GM23338 (cell line): ENCODE data around the gene CSTF1. TPM values are rescaled to one million over a fixed set of nuclear protein-coding genes. Genes with fewer than 3 reads are reported as not detected.

ENCODE experiments used
- ATAC-seq: fragments of 200-7000 bp; cut with Tn5 transposase; 3 replicates; pipeline ENCODE4 v1.9.1; 2020
- DNase-seq: peaks from one replicate; pipeline ENCODE4 v3.0.0-alpha.2; 2015; ENCODE audit warnings: low spot score
- H2AFZ ChIP-seq: fragments of 200-600 bp; sonication (generic); 2 replicates; pipeline ENCODE4 v1.8.0; 2016; ENCODE audit warnings: antibody characterized with exemption, mild to moderate bottlenecking, moderate library complexity
- H3F3A ChIP-seq: fragments of 200-600 bp; sonication (generic); replicated peaks from 2 replicates; pipeline ENCODE4 v1.8.0; 2017; ENCODE audit warnings: antibody characterized with exemption, mixed run types, low read depth
- H3K27ac ChIP-seq: fragments of 200-600 bp; sonication (generic); 2 replicates; pipeline ENCODE4 v1.6.1; 2016; ENCODE audit warnings: low read depth
- H3K27me3 ChIP-seq: fragments of 200-600 bp; sonication (generic); 2 replicates; pipeline ENCODE4 v1.8.0; 2016; ENCODE audit warnings: mild to moderate bottlenecking, mixed run types, moderate library complexity; ENCODE audit not compliant: insufficient read depth
- H3K36me3 ChIP-seq: fragments of 200-600 bp; sonication (generic); 2 replicates; pipeline ENCODE4 v1.8.0; 2016; ENCODE audit warnings: mild to moderate bottlenecking; ENCODE audit not compliant: insufficient read depth
- H3K4me1 ChIP-seq: fragments of 200-600 bp; sonication (generic); 2 replicates; pipeline ENCODE4 v1.8.0; 2016; ENCODE audit warnings: mild to moderate bottlenecking, moderate library complexity; ENCODE audit not compliant: insufficient read depth
- H3K4me2 ChIP-seq: fragments of 200-600 bp; sonication (generic); 2 replicates; pipeline ENCODE4 v1.7.1; 2017; ENCODE audit warnings: mixed run types
- H3K4me3 ChIP-seq: fragments of 200-600 bp; sonication (generic); 2 replicates; pipeline ENCODE4 v1.6.1; 2016; ENCODE audit warnings: mixed run types
- H3K79me2 ChIP-seq: fragments of 200-600 bp; sonication (generic); replicated peaks from 2 replicates; pipeline ENCODE4 v1.8.0; 2017; ENCODE audit warnings: mild to moderate bottlenecking; ENCODE audit not compliant: insufficient read depth
- H3K9me2 ChIP-seq: fragments of 200-600 bp; sonication (generic); 2 replicates; pipeline ENCODE4 v1.8.0; 2017; ENCODE audit not compliant: insufficient read depth
- H4K20me1 ChIP-seq: fragments of 200-600 bp; sonication (generic); replicated peaks from 2 replicates; pipeline ENCODE4 v1.8.0; 2017; ENCODE audit warnings: mild to moderate bottlenecking; ENCODE audit not compliant: insufficient read depth
- H3K27ac Mint-ChIP-seq: 2 replicates; pipeline ENCODE4 v1.8.0; 2020; ENCODE audit warnings: inconsistent platforms, mild to moderate bottlenecking, moderate library complexity, mixed read lengths
- H3K27me3 Mint-ChIP-seq: 3 replicates; pipeline ENCODE4 v1.8.0; 2022; ENCODE audit warnings: low read depth, mild to moderate bottlenecking, moderate library complexity, mixed read lengths, inconsistent platforms; ENCODE audit not compliant: insufficient read depth, poor library complexity
- H3K36me3 Mint-ChIP-seq: 3 replicates; pipeline ENCODE4 v1.8.0; 2021; ENCODE audit warnings: low read depth, mild to moderate bottlenecking, inconsistent platforms, moderate library complexity, mixed read lengths
- H3K4me1 Mint-ChIP-seq: 3 replicates; pipeline ENCODE4 v1.8.0; 2020; ENCODE audit warnings: mild to moderate bottlenecking, inconsistent platforms, mixed read lengths
- H3K4me3 Mint-ChIP-seq: 3 replicates; pipeline ENCODE4 v1.8.0; 2021; ENCODE audit warnings: moderate library complexity, mild to moderate bottlenecking, inconsistent platforms, mixed read lengths
- H3K9me3 Mint-ChIP-seq: 3 replicates; pipeline ENCODE4 v1.8.0; 2020; ENCODE audit warnings: moderate library complexity, mild to moderate bottlenecking, inconsistent platforms, mixed read lengths
- CREB1 ChIP-seq: fragments of 250-450 bp; sonication (Bioruptor Pico); IDR thresholded peaks from 2 replicates; pipeline ENCODE4 v1.5.0; 2020; ENCODE audit warnings: low read depth, mild to moderate bottlenecking, moderate library complexity
- EZH2 ChIP-seq: fragments of 200-600 bp; sonication (generic); IDR thresholded peaks from one replicate; pipeline ENCODE4 v1.8.0; 2017; ENCODE audit warnings: antibody characterized with exemption, mild to moderate bottlenecking, low read depth; ENCODE audit not compliant: unreplicated experiment
- EZH2phosphoT487 ChIP-seq: fragments of 200-600 bp; sonication (generic); IDR thresholded peaks from one replicate; pipeline ENCODE4 v1.8.1; 2018; ENCODE audit warnings: antibody characterized with exemption; ENCODE audit not compliant: unreplicated experiment
- JUNB ChIP-seq: IDR thresholded peaks from one replicate; pipeline ENCODE4 v1.6.1; 2016; ENCODE audit warnings: antibody characterized with exemption; ENCODE audit not compliant: unreplicated experiment
- NANOG ChIP-seq: IDR thresholded peaks from 2 replicates; pipeline ENCODE4 v1.6.1; 2016; ENCODE audit warnings: antibody characterized with exemption, borderline replicate concordance
- POLR2AphosphoS5 ChIP-seq: IDR thresholded peaks from 2 replicates; pipeline ENCODE4 v1.6.1; 2016; ENCODE audit warnings: antibody characterized with exemption, low read depth
- STAT1 ChIP-seq: IDR thresholded peaks from one replicate; pipeline ENCODE4 v1.6.1; 2016; ENCODE audit warnings: antibody characterized with exemption; ENCODE audit not compliant: unreplicated experiment
- ZNF114 ChIP-seq: fragments of 250-450 bp; sonication (Bioruptor Pico); IDR thresholded peaks from 2 replicates; pipeline ENCODE4 v1.5.0; 2020; ENCODE audit warnings: mild to moderate bottlenecking, moderate library complexity
- ZNF331 ChIP-seq: fragments of 250-450 bp; sonication (Bioruptor Pico); IDR thresholded peaks from 2 replicates; pipeline ENCODE4 v1.5.0; 2020; ENCODE audit warnings: low read depth, mild to moderate bottlenecking, moderate library complexity
- polyA plus RNA-seq: library from polyadenylated mRNA; unstranded; fragments of >200 nt; fragmentation: Nextera tagmentation; extraction: Ambion mirVana; gene quantifications from 2 replicates; pipeline ENCODE4 v1.2.1, GENCODE V29; 2016
- total RNA-seq: library from RNA; depleted of rRNA; stranded (reverse); fragments of >200 nt; shearing (Covaris generic); gene quantifications from 2 replicates; pipeline ENCODE4 v1.2.3, GENCODE V29; 2014
- TF ChIP-seq, protein P1 (sequence below): IDR thresholded peaks from 2 replicates; pipeline ENCODE4 v1.6.1; 2016; ENCODE audit warnings: antibody characterized with exemption
- TF ChIP-seq, protein P2 (sequence below), 2 experiments: fragments of 200-600 bp in 1 of 2; sonication (generic) in 1 of 2; conservative IDR thresholded peaks; 2 replicates each; pipeline versions ENCODE4 v1.5.1 to v1.6.1; 2016 to 2017; ENCODE audit warnings: antibody characterized with exemption in 2 of 2, low read depth in 2 of 2, mild to moderate bottlenecking in 2 of 2, moderate library complexity in 1 of 2
- TF ChIP-seq, protein P3 (sequence below): fragments of 250-450 bp; sonication (Bioruptor Pico); IDR thresholded peaks from 2 replicates; pipeline ENCODE4 v1.5.0; 2020; ENCODE audit warnings: mild to moderate bottlenecking, moderate library complexity

Gene CSTF1
- total and polyA plus RNA-seq, 2 experiments from 2014 or later, result 21.5 to 62.3 TPM

DNA sequence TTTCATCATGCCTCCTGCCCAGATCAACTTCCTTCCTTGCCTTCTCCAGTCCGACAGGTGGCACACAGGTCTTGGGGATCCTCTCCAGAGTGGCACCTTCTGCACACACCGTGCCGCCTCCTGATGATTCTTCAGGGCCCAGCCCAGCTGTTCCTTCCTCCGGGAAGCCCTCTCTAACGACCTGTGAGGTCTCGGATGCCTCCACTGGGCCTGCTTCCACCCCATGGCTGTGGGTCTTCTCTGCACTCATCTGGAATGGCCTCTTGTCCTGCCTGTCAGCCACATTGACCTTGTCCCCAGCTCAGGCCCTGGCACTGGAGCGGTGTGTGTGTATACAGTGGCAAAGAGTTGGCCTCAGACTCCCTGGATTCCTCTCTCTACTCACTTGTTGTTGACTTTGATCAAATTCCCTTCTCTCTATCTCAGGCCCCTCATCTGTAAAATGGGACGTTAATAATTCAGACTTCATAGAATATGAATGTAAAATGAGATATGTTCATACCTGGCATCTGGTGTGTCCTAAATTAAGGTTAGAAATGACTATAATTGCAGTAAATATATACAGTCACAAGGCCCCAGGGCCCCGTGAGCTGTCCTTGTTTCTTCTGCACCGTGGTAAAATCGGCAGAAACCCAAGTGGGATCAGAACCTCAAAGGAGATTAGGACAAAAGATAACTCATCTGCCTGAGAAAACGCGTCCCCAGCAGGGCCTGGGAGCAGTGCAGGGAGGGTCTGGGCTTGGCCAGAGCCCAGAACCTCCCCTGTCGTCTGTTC lies 32.1 kb upstream of the CSTF1 start (continued):
- TF ChIP-seq JUNB, result no peak
- TF ChIP-seq, protein P1, sequence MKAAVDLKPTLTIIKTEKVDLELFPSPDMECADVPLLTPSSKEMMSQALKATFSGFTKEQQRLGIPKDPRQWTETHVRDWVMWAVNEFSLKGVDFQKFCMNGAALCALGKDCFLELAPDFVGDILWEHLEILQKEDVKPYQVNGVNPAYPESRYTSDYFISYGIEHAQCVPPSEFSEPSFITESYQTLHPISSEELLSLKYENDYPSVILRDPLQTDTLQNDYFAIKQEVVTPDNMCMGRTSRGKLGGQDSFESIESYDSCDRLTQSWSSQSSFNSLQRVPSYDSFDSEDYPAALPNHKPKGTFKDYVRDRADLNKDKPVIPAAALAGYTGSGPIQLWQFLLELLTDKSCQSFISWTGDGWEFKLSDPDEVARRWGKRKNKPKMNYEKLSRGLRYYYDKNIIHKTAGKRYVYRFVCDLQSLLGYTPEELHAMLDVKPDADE, result no peak
- TF ChIP-seq STAT1, result no peak
- TF ChIP-seq CREB1 (CRISPR knock-in tag), result no peak
- no peak for TF ChIP-seq POLR2AphosphoS5
- no peak for TF ChIP-seq ZNF331 (CRISPR knock-in tag)

DNA sequence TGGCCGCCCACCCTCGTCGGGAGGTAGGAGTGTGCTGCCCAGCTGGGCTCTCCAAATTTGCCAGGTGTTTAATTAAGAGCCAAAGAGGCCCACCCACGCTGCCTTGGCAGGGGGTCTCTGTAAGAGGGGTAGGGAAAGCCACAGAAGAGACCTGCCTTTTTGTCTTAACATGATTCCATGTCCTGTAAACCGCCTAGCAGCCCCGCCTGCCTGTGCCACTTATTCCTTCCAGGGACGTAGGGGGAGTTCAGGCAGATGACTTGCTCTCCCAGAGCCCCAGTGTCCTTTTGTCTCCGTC lies 31.6 kb upstream of the CSTF1 start:
- H3K9me3 Mint-ChIP-seq, result no peaks in the 10 kb centered on the region; the same call in 2 of the 3 replicates
- H3K27me3 ChIP-seq, result no peaks in the 10 kb centered on the region
- H3K4me3 ChIP-seq, result no peak overlapping the region
- H3F3A ChIP-seq, result no peaks in the 10 kb centered on the region
- no peak overlapping the region for H3K27ac ChIP-seq
- peaks cover 11% of the 10 kb centered on the region for H3K4me1 Mint-ChIP-seq
- H3K4me1 ChIP-seq, result peaks cover 14% of the 10 kb centered on the region
- no peaks in the 10 kb centered on the region for H3K79me2 ChIP-seq
- no peak for ATAC-seq
- H3K9me2 ChIP-seq, result no peaks in the 10 kb centered on the region
- H2AFZ ChIP-seq, result no peak overlapping the region
- peaks cover under 1% of the 10 kb centered on the region; the same call in 2 of the 3 replicates for H3K36me3 Mint-ChIP-seq
- no peaks in the 10 kb centered on the region for H4K20me1 ChIP-seq
- no peak for DNase-seq
- H3K4me2 ChIP-seq, result no peak overlapping the region
- no peak overlapping the region for H3K27ac Mint-ChIP-seq
- H3K36me3 ChIP-seq, result no peaks in the 10 kb centered on the region
- H3K4me3 Mint-ChIP-seq, result no peak overlapping the region
- H3K27me3 Mint-ChIP-seq, result peaks cover 14% of the 10 kb centered on the region
- TF ChIP-seq, protein P1, result no peak
- no peak for TF ChIP-seq EZH2phosphoT487
- no peak for TF ChIP-seq STAT1
- no peak for TF ChIP-seq JUNB
- no peak for TF ChIP-seq POLR2AphosphoS5
- TF ChIP-seq, protein P2, sequence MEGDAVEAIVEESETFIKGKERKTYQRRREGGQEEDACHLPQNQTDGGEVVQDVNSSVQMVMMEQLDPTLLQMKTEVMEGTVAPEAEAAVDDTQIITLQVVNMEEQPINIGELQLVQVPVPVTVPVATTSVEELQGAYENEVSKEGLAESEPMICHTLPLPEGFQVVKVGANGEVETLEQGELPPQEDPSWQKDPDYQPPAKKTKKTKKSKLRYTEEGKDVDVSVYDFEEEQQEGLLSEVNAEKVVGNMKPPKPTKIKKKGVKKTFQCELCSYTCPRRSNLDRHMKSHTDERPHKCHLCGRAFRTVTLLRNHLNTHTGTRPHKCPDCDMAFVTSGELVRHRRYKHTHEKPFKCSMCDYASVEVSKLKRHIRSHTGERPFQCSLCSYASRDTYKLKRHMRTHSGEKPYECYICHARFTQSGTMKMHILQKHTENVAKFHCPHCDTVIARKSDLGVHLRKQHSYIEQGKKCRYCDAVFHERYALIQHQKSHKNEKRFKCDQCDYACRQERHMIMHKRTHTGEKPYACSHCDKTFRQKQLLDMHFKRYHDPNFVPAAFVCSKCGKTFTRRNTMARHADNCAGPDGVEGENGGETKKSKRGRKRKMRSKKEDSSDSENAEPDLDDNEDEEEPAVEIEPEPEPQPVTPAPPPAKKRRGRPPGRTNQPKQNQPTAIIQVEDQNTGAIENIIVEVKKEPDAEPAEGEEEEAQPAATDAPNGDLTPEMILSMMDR (conservative IDR thresholded peaks at IDR 0.05; ENCODE audit: low read depth in 2 of 2), result no peak
- no peak for TF ChIP-seq ZNF114
- TF ChIP-seq, protein P3, sequence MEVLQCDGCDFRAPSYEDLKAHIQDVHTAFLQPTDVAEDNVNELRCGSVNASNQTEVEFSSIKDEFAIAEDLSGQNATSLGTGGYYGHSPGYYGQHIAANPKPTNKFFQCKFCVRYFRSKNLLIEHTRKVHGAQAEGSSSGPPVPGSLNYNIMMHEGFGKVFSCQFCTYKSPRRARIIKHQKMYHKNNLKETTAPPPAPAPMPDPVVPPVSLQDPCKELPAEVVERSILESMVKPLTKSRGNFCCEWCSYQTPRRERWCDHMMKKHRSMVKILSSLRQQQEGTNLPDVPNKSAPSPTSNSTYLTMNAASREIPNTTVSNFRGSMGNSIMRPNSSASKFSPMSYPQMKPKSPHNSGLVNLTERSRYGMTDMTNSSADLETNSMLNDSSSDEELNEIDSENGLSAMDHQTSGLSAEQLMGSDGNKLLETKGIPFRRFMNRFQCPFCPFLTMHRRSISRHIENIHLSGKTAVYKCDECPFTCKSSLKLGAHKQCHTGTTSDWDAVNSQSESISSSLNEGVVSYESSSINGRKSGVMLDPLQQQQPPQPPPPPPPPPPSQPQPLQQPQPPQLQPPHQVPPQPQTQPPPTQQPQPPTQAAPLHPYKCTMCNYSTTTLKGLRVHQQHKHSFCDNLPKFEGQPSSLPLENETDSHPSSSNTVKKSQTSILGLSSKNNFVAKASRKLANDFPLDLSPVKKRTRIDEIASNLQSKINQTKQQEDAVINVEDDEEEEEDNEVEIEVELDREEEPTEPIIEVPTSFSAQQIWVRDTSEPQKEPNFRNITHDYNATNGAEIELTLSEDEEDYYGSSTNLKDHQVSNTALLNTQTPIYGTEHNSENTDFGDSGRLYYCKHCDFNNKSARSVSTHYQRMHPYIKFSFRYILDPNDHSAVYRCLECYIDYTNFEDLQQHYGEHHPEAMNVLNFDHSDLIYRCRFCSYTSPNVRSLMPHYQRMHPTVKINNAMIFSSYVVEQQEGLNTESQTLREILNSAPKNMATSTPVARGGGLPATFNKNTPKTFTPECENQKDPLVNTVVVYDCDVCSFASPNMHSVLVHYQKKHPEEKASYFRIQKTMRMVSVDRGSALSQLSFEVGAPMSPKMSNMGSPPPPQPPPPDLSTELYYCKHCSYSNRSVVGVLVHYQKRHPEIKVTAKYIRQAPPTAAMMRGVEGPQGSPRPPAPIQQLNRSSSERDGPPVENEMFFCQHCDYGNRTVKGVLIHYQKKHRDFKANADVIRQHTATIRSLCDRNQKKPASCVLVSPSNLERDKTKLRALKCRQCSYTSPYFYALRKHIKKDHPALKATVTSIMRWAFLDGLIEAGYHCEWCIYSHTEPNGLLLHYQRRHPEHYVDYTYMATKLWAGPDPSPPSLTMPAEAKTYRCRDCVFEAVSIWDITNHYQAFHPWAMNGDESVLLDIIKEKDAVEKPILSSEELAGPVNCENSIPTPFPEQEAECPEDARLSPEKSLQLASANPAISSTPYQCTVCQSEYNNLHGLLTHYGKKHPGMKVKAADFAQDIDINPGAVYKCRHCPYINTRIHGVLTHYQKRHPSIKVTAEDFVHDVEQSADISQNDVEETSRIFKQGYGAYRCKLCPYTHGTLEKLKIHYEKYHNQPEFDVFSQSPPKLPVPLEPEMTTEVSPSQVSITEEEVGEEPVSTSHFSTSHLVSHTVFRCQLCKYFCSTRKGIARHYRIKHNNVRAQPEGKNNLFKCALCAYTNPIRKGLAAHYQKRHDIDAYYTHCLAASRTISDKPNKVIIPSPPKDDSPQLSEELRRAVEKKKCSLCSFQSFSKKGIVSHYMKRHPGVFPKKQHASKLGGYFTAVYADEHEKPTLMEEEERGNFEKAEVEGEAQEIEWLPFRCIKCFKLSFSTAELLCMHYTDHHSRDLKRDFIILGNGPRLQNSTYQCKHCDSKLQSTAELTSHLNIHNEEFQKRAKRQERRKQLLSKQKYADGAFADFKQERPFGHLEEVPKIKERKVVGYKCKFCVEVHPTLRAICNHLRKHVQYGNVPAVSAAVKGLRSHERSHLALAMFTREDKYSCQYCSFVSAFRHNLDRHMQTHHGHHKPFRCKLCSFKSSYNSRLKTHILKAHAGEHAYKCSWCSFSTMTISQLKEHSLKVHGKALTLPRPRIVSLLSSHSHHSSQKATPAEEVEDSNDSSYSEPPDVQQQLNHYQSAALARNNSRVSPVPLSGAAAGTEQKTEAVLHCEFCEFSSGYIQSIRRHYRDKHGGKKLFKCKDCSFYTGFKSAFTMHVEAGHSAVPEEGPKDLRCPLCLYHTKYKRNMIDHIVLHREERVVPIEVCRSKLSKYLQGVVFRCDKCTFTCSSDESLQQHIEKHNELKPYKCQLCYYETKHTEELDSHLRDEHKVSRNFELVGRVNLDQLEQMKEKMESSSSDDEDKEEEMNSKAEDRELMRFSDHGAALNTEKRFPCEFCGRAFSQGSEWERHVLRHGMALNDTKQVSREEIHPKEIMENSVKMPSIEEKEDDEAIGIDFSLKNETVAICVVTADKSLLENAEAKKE (CRISPR knock-in tag), result no peak
- TF ChIP-seq EZH2, result no peak
- no peak for TF ChIP-seq ZNF331 (CRISPR knock-in tag)
- TF ChIP-seq CREB1 (CRISPR knock-in tag), result no peak
- no peak for TF ChIP-seq NANOG
